GM18526 (cell line): ENCODE results near the gene RNH1.
A peak's percentile ranks its signal among the peaks of the same experiment; 100 is the strongest.

Experiments
- POLR2A ChIP-seq: IDR thresholded peaks from 3 replicates; pipeline ENCODE4 v1.6.1; 2011; ENCODE audit not compliant: insufficient read length; ENCODE audit errors: extremely low read depth

Gene RNH1

GRCh38 chr11:506995-507726, at the start of gene RNH1:
Gene RNH1 (minus strand): TSS chr11:507242. CDS start chr11:502162, 5,080 bp downstream.
- TF ChIP-seq POLR2A, result peak; percentile 63

- no peak for TF ChIP-seq POLR2A
Measured at GRCh38 chr11:555780-556661, 49.0 kb upstream of the RNH1 start.

GRCh38 chr11:555227-555779, 48.3 kb upstream of the RNH1 start:
- TF ChIP-seq POLR2A, result no peak

- TF ChIP-seq POLR2A, result no peak
Measured at GRCh38 chr11:554428-555226, 47.6 kb upstream of the RNH1 start.

GRCh38 chr11:553988-554340, 46.9 kb upstream of the RNH1 start:
- TF ChIP-seq POLR2A, result no peak

DNA sequence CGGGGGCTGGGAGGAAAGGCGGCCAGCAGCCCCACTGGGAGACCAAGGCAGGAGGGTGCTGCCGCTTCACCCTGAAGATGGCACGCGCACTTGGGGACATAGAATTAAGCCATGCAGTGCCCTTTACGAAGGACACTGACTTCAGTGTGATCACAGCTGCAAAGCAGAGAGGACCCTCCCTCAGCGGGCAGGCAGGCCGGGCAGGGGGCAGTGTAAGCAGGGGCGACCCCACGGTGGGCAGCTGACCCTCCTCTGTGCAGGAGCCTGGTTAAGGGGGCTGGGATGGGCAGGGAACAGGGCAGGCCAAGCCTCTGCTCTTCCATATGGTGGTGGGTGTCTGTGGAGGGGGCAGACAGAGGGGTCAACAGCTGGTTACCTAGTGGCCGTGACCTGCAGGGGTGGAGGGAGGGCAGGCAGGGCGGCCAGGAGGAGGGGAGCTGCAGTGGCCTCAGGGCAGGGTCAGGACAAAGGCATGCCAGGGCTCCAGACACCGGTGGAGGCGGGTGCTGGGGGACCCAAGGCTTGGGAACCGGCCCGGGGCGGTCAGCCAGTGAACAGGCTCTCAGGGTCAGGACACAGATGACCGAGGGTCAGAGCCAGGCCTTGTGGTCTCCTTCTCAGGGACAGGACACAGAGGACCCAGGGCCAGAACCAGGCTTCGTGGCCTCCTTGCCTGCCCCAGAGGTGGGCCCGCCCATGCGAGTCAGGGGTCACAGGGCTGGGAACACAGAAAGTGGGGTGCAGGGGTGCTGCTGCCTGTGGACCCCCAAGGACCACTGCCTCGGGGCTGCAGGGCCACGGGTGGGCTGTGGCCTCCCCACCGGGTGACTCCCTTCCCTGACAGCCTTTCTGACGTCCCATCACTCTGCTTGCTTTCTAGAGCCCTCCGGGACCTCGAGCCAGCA, 46.3 kb upstream of the RNH1 start:
- no peak for TF ChIP-seq POLR2A

GRCh38 chr11:551596-551995, 44.6 kb upstream of the RNH1 start:
- no peak for TF ChIP-seq POLR2A

GRCh38 chr11:551131-551530, 44.1 kb upstream of the RNH1 start:
- no peak for TF ChIP-seq POLR2A

GRCh38 chr11:550746-551085, 43.7 kb upstream of the RNH1 start:
- TF ChIP-seq POLR2A, result no peak

- TF ChIP-seq POLR2A, result no peak
Measured at GRCh38 chr11:550021-550745, 43.1 kb upstream of the RNH1 start.

- no peak for TF ChIP-seq POLR2A
Measured at GRCh38 chr11:548700-549603, 41.9 kb upstream of the RNH1 start.

- TF ChIP-seq POLR2A, result no peak
Measured at GRCh38 chr11:545171-545570, 38.1 kb upstream of the RNH1 start.

DNA sequence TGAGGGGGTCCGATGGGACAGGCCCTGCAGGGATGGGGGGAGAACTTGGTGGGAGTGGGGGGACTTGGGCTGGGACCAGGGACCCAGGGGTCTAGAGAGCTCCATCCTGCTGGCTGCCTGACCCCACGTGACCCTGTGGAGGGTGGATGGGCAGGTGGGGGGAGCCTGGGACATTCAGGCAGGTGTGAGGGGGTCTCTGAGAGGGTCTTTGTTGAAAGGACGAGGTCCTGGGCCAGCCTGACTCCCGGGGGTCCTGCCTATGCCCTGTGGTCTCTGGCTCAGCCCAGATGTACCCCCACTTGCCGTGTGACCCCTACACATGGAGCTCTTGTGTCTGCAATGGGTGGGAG, 37.8 kb upstream of the RNH1 start:
- no peak for TF ChIP-seq POLR2A

DNA sequence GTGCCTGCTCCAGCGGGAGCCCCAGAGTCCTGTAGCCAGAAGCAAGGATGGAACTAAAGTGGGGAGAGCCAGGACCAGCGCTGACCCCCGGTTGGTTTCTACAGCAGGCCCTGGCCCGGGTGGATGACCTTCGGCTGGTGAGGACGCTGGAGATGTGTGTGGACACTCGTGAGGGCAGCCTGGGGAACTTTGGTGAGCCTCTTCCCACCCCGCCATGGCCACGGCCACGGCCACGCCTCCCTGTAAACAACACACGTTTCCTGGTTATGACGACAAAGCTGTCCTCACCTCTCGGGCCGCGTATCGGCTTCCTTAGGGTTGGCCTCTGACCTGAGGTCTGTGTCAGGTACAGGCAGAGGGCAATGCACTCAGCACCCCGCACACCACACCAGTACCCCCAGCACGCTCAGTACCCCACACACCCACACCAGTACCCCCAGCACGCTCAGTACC, 34.4 kb upstream of the RNH1 start:
- TF ChIP-seq POLR2A, result no peak
